Measurements from ENCODE around the gene ME3.

DNA sequence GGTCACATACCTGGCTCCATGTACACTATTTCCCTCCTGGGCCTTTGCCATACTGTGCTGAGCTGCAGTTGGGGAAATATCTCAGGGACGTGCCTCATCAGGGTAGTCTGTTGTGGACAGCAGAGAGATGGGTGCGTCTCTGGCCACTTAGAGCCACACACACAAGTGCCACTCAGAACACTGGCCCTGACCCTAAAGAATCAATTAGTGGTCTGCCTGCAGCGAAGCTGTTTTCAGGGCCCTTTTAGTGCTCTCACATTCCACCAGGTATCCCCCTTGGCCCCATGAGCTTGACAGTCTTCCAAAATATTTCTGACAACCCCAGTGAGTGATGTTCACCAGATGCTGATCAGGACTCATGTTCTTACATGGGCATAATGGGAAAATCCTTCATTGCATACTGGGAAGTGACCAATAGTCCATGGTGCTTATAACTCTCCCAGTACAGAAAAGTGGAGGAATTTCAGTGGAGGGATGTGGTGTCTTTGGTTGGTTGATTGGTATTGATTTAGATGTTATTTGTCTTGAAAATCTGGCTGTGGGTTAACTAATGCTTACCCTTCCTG lies 66.1 kb downstream of the ME3 start:
- TF ChIP-seq, protein P1, sequence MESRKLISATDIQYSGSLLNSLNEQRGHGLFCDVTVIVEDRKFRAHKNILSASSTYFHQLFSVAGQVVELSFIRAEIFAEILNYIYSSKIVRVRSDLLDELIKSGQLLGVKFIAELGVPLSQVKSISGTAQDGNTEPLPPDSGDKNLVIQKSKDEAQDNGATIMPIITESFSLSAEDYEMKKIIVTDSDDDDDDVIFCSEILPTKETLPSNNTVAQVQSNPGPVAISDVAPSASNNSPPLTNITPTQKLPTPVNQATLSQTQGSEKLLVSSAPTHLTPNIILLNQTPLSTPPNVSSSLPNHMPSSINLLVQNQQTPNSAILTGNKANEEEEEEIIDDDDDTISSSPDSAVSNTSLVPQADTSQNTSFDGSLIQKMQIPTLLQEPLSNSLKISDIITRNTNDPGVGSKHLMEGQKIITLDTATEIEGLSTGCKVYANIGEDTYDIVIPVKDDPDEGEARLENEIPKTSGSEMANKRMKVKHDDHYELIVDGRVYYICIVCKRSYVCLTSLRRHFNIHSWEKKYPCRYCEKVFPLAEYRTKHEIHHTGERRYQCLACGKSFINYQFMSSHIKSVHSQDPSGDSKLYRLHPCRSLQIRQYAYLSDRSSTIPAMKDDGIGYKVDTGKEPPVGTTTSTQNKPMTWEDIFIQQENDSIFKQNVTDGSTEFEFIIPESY (IDR thresholded peaks at IDR 0.05; ENCODE audit: extremely low read depth, insufficient replicate concordance, low read length) = no peak
- TF ChIP-seq, protein P2, sequence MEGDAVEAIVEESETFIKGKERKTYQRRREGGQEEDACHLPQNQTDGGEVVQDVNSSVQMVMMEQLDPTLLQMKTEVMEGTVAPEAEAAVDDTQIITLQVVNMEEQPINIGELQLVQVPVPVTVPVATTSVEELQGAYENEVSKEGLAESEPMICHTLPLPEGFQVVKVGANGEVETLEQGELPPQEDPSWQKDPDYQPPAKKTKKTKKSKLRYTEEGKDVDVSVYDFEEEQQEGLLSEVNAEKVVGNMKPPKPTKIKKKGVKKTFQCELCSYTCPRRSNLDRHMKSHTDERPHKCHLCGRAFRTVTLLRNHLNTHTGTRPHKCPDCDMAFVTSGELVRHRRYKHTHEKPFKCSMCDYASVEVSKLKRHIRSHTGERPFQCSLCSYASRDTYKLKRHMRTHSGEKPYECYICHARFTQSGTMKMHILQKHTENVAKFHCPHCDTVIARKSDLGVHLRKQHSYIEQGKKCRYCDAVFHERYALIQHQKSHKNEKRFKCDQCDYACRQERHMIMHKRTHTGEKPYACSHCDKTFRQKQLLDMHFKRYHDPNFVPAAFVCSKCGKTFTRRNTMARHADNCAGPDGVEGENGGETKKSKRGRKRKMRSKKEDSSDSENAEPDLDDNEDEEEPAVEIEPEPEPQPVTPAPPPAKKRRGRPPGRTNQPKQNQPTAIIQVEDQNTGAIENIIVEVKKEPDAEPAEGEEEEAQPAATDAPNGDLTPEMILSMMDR (IDR thresholded peaks at IDR 0.05 in 2 of 3, conservative IDR thresholded peaks at IDR 0.05 in 1 of 3; ENCODE audit: borderline replicate concordance in 1 of 3, insufficient read depth in 1 of 3, low read depth in 2 of 3, low read length in 2 of 3) = no peak
- TF ChIP-seq EZH2phosphoT487 (IDR thresholded peaks at IDR 0.05; ENCODE audit: borderline replicate concordance) (no peak), POLR2A (IDR thresholded peaks at IDR 0.05; ENCODE audit: borderline replicate concordance, extremely low read depth, insufficient read depth, insufficient read length) (no peak), EZH2 (IDR thresholded peaks at IDR 0.05) (no peak), EGR1 (IDR thresholded peaks at IDR 0.05; ENCODE audit: low read depth) (no peak), CBX3 (IDR thresholded peaks at IDR 0.05; ENCODE audit: low read depth) (no peak), RAD21 (IDR thresholded peaks at IDR 0.05; ENCODE audit: low read depth) (no peak), POLR2AphosphoS5 (IDR thresholded peaks at IDR 0.05; ENCODE audit: low read depth, low read length) (no peak), ZNF274 (IDR thresholded peaks at IDR 0.05; ENCODE audit: low read depth, low read length) (no peak), YY1 (IDR thresholded peaks at IDR 0.05; ENCODE audit: extremely low read depth, insufficient replicate concordance, low read depth, low read length) (no peak), SRF (IDR thresholded peaks at IDR 0.05; ENCODE audit: low read depth) (no peak)
- TF ChIP-seq, protein P3, sequence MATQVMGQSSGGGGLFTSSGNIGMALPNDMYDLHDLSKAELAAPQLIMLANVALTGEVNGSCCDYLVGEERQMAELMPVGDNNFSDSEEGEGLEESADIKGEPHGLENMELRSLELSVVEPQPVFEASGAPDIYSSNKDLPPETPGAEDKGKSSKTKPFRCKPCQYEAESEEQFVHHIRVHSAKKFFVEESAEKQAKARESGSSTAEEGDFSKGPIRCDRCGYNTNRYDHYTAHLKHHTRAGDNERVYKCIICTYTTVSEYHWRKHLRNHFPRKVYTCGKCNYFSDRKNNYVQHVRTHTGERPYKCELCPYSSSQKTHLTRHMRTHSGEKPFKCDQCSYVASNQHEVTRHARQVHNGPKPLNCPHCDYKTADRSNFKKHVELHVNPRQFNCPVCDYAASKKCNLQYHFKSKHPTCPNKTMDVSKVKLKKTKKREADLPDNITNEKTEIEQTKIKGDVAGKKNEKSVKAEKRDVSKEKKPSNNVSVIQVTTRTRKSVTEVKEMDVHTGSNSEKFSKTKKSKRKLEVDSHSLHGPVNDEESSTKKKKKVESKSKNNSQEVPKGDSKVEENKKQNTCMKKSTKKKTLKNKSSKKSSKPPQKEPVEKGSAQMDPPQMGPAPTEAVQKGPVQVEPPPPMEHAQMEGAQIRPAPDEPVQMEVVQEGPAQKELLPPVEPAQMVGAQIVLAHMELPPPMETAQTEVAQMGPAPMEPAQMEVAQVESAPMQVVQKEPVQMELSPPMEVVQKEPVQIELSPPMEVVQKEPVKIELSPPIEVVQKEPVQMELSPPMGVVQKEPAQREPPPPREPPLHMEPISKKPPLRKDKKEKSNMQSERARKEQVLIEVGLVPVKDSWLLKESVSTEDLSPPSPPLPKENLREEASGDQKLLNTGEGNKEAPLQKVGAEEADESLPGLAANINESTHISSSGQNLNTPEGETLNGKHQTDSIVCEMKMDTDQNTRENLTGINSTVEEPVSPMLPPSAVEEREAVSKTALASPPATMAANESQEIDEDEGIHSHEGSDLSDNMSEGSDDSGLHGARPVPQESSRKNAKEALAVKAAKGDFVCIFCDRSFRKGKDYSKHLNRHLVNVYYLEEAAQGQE (IDR thresholded peaks at IDR 0.05; ENCODE audit: low read depth) = no peak
- TF ChIP-seq, protein P4, sequence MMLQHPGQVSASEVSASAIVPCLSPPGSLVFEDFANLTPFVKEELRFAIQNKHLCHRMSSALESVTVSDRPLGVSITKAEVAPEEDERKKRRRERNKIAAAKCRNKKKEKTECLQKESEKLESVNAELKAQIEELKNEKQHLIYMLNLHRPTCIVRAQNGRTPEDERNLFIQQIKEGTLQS (IDR thresholded peaks at IDR 0.05) = no peak

Data from HCT116 (cell line).